Effector CD4-positive, alpha-beta T cell (primary cell): Measurements from ENCODE around the gene FOXF2. TPM values are rescaled to one million over a fixed set of nuclear protein-coding genes. Genes with fewer than 3 reads are reported as not detected.
"Not testable (repeated sequence)": the region's sequence is repeated elsewhere in the genome, so short reads cannot be mapped to it uniquely, and the experiment has no call there.

ENCODE experiments used
- DNase-seq: peaks from one replicate; pipeline ENCODE4 v3.0.0-alpha.2; 2020
- total RNA-seq: gene quantifications from one replicate; lab custom pipeline; 2026; lab: John Stamatoyannopoulos, UW

Gene FOXF2
- not detected for total RNA-seq

DNA sequence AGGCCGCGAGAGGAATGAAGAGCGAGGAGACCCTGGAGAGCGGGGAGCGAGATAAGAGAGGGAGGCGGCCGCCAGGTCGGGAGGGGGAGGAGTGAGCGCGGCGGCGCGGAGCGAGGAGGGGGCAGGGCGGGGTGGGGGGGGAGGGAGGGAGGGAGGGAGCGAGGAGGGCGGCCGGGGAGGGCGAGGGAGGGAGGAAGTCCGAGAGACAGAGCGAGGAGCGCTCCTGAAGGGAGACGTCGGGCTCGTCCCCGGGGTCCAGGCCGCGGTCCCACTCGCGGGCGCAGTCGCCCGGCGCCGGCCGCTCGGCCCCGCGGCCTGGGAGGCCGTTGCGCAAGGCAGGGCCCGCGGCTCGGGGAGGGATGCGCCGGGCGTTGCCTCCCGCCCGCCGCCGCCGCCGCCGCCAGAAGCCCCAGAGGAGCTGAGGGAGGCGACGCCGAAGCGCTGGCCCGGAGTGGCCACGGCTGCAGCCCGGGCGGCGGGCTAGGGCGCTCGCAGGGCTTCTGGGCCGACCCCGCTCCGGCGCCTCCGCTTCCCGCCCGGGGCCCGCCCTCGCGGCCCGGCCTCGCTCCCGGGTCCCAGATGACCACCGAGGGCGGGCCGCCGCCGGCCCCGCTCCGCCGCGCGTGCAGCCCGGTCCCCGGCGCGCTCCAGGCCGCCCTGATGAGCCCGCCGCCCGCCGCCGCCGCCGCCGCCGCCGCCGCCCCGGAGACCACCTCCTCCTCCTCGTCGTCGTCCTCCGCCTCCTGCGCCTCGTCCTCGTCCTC lies at the start of gene FOXF2:
Gene FOXF2, plus strand, starts transcription at position 208 of the 764 bp plus-strand sequence. Its CDS starts 372 bp downstream, at position 580.
- DNase-seq = no peak

GRCh38 chr6:1346101-1346500 lies 43.3 kb upstream of the FOXF2 start:
- no peak for DNase-seq

- DNase-seq = no peak
Observed at GRCh38 chr6:1346558-1347091, 42.8 kb upstream of the FOXF2 start.

DNA sequence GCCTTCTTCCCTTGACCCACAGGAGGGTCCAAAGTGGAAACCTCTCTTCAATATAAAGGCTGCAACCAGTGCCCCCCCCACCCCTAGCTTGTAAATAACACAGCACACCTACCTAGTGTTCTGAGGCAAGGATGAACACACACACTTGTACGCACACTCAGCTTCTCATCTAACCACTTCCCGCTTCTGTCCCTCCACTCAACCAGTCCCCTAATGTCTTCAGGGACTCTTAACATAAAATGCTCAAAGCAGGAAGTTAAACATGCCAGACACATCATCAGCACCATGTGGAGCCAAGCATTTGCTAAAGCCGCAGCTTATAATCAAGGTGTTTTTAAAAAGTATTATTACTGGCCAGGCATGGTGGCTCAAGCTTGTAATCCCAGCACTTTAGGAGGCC lies 42.2 kb upstream of the FOXF2 start:
- DNase-seq = no peak

DNA sequence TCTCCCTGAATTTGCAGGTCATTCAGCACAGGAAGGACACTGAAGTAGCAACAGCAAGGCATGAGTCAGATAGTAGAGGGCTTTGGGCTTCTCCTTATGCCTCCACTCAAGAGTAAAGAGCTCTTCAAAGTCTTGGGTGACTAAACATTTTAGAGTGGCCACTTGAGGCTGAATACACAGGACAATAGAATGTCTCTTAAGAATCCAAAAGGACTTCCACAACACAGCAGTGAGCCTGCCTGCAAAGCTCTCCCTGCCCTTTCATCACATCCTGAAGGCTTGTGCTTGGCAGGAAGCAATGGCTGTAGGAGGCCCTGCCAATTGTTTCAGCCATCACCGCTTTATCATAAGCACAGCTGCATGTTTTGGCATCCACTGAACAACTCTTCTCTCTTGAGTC lies 40.7 kb upstream of the FOXF2 start:
- DNase-seq = no peak

DNA sequence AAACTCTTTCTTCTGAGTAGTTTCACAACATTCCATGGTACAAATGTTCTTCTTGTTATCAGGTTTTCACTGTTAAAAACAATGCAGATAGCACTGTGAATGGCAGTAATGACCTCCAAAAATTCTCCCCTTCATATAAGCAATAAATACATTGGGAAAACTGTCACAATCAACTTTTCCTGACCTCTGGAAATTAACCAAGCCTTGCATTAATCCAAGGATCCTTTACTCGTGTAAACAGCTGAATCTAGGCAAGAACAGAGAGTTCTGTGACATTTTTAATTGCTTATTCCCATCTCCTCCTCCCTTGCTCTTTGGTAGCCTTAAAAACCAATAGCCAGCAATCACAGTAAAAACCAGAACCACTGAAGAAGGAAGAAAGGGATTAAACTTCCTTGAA lies 39.7 kb upstream of the FOXF2 start:
- DNase-seq = no peak

GRCh38 chr6:1351381-1352008 lies 37.9 kb upstream of the FOXF2 start:
- no peak for DNase-seq

- DNase-seq = not testable (repeated sequence)
Observed at GRCh38 chr6:1355068-1355467, 34.3 kb upstream of the FOXF2 start.

- DNase-seq = not testable (repeated sequence)
Observed at GRCh38 chr6:1361717-1362116, 27.7 kb upstream of the FOXF2 start.

GRCh38 chr6:1362643-1363042 lies 26.7 kb upstream of the FOXF2 start:
- DNase-seq = no peak

DNA sequence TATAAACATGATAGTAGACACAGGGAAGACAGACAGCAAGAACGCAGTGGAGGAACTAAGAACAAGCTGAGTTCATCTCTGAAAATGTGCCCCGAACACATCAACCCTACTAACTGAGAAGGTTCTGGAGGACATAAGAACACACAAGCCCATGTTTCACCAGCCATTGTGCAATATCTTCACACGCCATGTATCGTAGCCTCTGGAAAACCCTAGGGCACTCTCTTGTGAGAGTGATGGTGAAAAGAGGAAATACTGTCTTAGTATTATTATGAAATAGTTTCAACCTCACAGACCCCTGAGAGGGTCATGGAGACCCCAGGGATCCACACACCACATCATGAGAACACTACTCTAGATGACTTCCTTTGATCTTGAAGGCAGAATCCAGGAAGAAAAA lies 26.1 kb upstream of the FOXF2 start:
- no peak for DNase-seq

DNA sequence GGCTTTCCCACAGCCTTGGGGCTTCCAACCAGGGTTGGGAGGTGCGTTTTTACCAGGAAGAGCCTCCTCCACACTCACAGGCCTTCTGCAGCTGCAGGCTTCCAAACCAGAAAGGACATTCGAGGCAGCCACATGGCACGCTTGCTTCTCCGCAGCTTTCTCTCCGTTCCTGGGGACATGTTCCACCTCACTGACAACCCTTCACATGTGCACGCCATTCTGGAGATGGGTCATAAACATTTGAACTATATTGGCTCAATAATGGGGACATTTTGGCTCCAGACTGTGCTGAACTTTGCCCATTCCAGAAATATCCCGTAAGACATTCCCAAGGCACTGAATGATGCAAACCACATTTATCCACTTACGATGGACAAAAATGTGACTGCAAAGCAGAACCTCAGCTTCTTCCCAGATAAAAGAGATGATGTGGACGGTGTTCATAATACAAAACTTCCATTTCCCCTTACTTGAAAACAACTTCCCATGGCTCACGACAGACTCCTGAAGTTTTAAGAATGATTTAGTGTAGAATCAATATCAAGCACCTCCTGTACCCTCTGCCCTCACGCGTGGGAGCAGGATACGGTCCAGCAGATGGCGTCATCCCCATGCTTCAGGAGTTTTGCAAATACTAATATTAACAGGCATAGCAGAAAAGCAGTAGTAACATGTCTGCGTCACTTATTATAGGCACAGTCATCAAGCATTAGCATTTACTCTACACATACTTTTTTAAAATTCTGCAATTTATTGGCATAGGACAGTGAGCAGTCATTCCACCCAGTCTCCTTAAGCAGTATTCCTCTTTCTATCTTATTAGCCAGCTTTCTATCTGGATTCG lies 25.4 kb upstream of the FOXF2 start:
- no peak for DNase-seq

DNA sequence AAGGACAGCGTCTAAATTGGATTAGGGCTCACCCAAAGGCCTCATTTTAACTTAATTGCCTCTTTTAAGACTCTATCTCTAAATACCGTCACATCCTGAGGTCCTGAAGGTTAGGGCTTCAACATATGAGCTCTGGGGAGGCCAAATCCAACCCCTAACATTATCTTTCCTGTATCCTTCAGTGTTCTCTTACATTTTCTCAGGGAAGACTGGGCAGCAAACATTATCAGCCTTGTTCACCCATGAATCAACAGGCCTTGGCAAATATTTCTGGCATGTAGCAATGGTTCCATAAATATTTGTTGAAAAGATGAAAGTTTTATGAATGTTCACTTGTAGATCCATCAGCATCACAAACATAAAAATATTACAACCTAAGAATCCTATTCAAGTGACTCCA lies 24.6 kb upstream of the FOXF2 start:
- no peak for DNase-seq

DNA sequence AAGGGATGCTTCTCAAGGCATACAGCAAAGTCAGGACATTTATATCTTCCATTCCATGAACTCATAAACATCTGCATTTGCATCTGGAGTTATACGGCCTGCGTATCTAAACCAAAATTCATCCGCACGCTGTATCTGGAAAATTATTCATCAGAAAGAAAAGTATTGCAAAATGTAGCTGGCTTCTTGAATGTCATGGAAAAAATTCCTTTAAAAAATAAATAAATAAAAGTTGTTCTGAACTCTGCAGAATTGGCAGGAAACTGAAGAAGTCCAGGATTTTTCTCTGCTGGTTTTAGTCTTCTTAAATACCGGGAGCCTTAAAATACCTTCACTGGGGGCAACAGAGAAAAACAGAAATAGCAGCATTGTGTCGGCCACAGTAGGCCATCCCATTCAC lies 23.7 kb upstream of the FOXF2 start:
- no peak for DNase-seq

DNA sequence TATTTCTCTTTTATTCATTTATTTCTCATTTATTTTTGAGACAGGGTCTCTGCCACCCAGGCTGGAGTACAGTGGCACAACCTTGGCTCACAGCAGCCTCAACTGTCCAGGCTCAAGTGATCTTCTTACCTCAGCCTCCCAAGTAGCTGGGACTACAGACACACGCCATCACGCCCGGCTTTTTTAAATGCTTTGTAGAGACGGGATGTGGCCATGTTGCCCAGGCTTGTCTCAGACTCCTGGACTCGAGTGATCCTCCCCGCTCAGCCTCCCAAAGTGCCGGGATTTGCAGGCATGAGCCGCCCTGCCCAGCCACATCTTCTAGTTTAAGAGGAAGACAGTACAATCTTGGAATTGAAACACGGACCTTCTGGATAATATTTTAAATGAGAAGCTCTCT lies 21.6 kb upstream of the FOXF2 start:
- no peak for DNase-seq

GRCh38 chr6:1368940-1369339 lies 20.4 kb upstream of the FOXF2 start:
- no peak for DNase-seq

DNA sequence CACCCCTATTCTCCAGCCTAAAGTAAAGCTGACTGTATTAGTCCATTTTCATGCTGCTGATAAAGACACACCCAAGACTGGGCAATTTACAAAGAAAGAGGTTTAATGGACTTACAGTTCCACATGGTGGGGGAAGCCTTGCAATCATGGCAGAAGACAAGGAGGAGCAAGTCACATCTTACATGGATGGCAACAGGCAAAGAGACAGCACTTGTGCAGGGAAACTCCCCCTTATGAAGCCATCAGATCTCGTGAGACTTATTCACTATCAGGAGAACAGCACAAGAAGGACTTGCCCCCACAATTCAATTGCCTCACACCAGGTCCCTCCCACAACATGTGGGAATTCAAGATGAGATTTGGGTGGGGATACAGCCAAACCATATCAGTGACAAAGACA lies 19.7 kb upstream of the FOXF2 start:
- not testable (repeated sequence) for DNase-seq

DNA sequence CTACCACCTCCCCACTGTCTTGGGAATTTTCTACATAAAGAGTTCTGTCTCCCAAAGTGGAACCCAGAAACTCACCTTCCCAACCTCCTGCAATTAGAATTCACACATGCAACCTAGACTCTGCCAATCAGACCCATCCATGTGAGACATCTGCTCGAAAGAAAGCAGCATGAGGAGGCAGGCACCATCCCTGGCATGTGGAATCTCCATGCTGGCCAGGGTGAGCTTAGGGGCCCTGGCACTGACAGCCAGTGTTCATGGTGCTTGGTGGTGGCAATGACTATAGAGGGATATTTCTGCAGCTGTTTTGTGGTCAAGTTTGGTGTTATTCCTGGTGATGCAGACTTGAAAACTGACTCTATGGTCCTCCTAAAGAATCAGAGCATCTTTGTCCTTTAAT lies 17.4 kb upstream of the FOXF2 start:
- DNase-seq = no peak

- no peak for DNase-seq
Observed at GRCh38 chr6:1372690-1373089, 16.7 kb upstream of the FOXF2 start.

DNA sequence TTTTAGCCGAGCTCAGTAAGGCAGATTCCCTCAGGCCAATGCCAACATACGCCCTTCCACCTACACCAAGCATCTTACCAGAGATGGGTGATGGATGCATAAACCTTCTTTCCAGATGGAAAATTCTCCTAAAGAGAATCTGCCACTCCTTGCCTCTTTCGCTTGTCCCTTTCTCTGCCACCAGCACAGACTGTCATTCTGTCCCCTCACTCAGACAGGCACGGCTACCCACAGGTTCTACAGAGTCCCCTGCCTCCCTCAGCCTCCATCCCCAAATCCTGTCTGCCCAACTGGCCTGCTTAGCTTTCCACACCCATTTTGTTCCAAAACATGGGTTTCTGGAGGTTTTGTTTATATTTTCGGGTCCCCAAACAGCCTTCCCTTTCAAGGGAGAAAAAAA lies 12.7 kb upstream of the FOXF2 start:
- DNase-seq = no peak

DNA sequence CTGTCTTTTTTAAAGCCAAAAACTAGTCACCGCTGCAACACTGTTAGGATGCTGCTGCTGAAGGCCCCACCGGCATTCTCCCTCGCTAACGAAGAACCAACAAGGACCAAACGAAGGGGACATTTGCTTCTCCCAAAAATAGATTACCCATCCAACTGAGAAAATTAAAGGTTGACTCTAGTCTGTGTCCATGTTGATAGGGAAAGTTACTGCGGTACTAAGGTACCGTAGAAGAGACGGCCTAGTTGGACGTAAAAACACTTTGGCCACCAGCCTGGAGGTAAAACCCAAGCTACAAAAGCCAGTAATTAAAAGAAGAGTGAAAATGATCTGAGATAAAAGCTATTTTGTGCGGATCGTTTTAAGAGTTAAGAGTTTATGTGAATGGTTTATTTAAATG lies 11.8 kb upstream of the FOXF2 start:
- DNase-seq = no peak

DNA sequence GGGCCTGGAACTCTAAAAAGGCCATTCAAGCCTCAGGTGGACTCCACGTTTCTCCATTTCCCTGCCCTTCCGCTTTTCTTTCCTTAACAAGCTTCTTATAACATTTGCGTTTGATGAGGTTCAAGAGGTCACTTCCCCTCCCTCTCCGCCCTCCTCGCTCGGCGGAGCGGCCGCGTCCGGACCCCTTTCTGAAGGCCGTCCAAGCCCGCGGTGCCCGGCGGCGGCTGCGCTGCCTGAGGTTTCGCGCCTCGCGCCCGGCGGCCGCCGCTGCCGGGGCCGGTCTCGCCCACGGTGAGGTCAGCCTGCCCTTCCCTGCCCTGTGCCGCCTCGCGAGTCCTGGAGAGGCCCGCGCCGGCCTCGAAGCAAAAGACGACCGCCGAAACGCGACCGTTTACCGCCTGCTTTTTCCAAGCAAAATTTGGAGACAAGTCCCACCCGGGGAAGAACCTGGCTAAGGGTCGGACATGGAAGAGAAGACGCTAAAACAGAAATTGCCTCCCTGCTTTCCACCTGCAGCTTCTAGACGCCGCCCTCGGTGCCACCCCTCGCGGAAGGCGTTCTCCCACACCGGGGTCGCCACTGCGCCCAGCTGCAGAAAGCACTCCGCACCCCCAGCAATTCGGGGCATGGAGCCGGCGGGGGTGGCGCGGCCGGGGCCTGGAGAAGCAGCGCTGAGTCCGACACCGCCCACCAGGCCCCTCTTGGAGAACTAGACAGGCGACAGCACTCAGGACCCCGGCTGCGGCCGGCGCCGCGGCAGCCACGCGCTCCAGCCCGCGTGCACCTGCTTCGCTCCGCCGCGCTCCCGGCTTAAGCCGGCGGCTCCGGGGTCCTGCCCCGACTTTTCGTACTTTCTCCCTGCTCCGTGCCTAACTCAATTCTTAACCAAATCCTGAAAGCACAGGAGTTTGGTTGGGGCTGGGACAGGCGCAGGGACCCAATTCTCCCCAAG lies 11.0 kb upstream of the FOXF2 start:
- no peak for DNase-seq
